PFSK-1 (cell line): Measurements from ENCODE around the gene SRPK3.

ENCODE experiments used
- POLR2AphosphoS5 ChIP-seq: IDR thresholded peaks from 2 replicates; pipeline ENCODE4 v1.6.1; 2012; ENCODE audit warnings: low read depth, mild to moderate bottlenecking, control low read depth, low read length, moderate library complexity
- REST ChIP-seq, 2 experiments: IDR thresholded peaks; 2 replicates each; pipeline versions ENCODE4 v1.6.1 to v1.8.0; 2011 to 2012; ENCODE audit warnings: low read depth in 2 of 2, low read length in 2 of 2, control low read depth in 1 of 2, inconsistent platforms in 1 of 2, mild to moderate bottlenecking in 1 of 2, moderate library complexity in 1 of 2; ENCODE audit not compliant: insufficient read depth in 1 of 2
- TAF1 ChIP-seq: IDR thresholded peaks from 2 replicates; pipeline ENCODE4 v1.6.1; 2012; ENCODE audit warnings: low read length, control low read depth, borderline replicate concordance; ENCODE audit not compliant: insufficient read depth

- TF ChIP-seq TAF1 = no peak
- TF ChIP-seq POLR2AphosphoS5 = no peak
- TF ChIP-seq REST (IDR thresholded peaks at IDR 0.05; ENCODE audit: insufficient read depth in 1 of 2, low read depth in 2 of 2, low read length in 2 of 2) = no peak
These were observed 47.1 kb downstream of the SRPK3 start for GRCh38 chrX:153827903-153828302.
